B cell (primary cell): ENCODE measurements around the gene SH3BP2. TPM values are rescaled to one million over a fixed set of nuclear protein-coding genes. Genes with fewer than 3 reads are reported as not detected.

Experiments
- ATAC-seq: fragments of 200-7000 bp; cut with Tn5 transposase; one replicate; pipeline ENCODE4 v1.10.0; 2021; ENCODE audit warnings: low read depth, mild to moderate bottlenecking, moderate number of reproducible peaks, moderate library complexity
- CTCF ChIA-PET: fragments of 350-600 bp; sonication (Branson Sonifier 250); formaldehyde crosslinking; loops from one replicate; lab custom pipeline; 2021; ENCODE audit warnings: antibody characterized with exemption, inconsistent platforms; lab: Charles Lee
- POLR2A ChIA-PET: fragments of 350-600 bp; sonication (Branson Sonifier 250); formaldehyde crosslinking; loops from one replicate; lab custom pipeline; 2021; ENCODE audit warnings: antibody characterized with exemption; lab: Charles Lee
- DNase-seq: peaks from one replicate; pipeline ENCODE4 v3.0.0; 2013
- H2AFZ ChIP-seq: 2 replicates; pipeline ENCODE4 v1.6.1; 2012; ENCODE audit warnings: mild to moderate bottlenecking, low read depth, low read length; ENCODE audit not compliant: insufficient read depth, poor library complexity, severe bottlenecking
- H3K27ac ChIP-seq, 2 donors: 1 replicate in 1 of 2; 2 replicates in 1 of 2; pipeline ENCODE4 v1.5.1; 2012 to 2013; ENCODE audit warnings: low read length in 2 of 2, mild to moderate bottlenecking in 2 of 2, moderate library complexity in 1 of 2
- H3K27me3 ChIP-seq, 4 experiments: fragments of 200-600 bp in 1 of 4; sonication (generic) in 1 of 4; replicated peaks in 1 of 4; 1 replicate in 2 of 4; 2 replicates in 2 of 4; pipeline versions ENCODE4 v1.6.1 to v1.7.0; 2013 to 2016; ENCODE audit warnings: low read length in 3 of 4, mild to moderate bottlenecking in 2 of 4, mixed read lengths in 1 of 4, moderate library complexity in 1 of 4; ENCODE audit not compliant: insufficient read depth in 4 of 4, control insufficient read depth in 3 of 4; ENCODE audit errors: control extremely low read depth in 1 of 4
- H3K36me3 ChIP-seq, 2 experiments: replicated peaks in 1 of 2; 1 replicate in 1 of 2; 2 replicates in 1 of 2; pipeline versions ENCODE4 v1.6.1 to v1.7.1; 2013; ENCODE audit warnings: low read length in 1 of 2; ENCODE audit not compliant: insufficient read depth in 2 of 2, control insufficient read depth in 1 of 2; ENCODE audit errors: control extremely low read depth in 1 of 2, extremely low read depth in 1 of 2
- H3K4me1 ChIP-seq, 2 donors: fragments of 200-600 bp in 1 of 2; sonication (generic) in 1 of 2; 1 replicate in 1 of 2; 2 replicates in 1 of 2; pipeline versions ENCODE4 v1.5.1 to v1.6.1; 2013 to 2017; ENCODE audit warnings: low read length in 2 of 2; ENCODE audit not compliant: control insufficient read depth in 2 of 2, insufficient read depth in 2 of 2
- H3K4me2 ChIP-seq: replicated peaks from 2 replicates; pipeline ENCODE3; 2012; ENCODE audit warnings: mild to moderate bottlenecking, low read depth, low read length; ENCODE audit not compliant: poor library complexity, severe bottlenecking
- H3K4me3 ChIP-seq, 5 experiments: fragments of 200-600 bp in 1 of 5; sonication (generic) in 1 of 5; 1 replicate in 3 of 5; 2 replicates in 2 of 5; pipeline versions ENCODE4 v1.5.1 to v1.7.0; 2011 to 2016; ENCODE audit warnings: low read length in 4 of 5, mild to moderate bottlenecking in 4 of 5, low read depth in 2 of 5, control low read depth in 1 of 5, moderate library complexity in 1 of 5; ENCODE audit not compliant: insufficient read depth in 1 of 5; ENCODE audit errors: control extremely low read depth in 1 of 5, extremely low read depth in 1 of 5
- H3K79me2 ChIP-seq: fragments of 200-600 bp; sonication (generic); one replicate; pipeline ENCODE4 v1.6.0; 2016; ENCODE audit warnings: low read length; ENCODE audit not compliant: control insufficient read depth, insufficient read depth
- H3K9ac ChIP-seq: fragments of 200-600 bp; sonication (generic); 2 replicates; pipeline ENCODE4 v1.6.1; 2017; ENCODE audit warnings: mild to moderate bottlenecking, low read length, moderate library complexity
- H3K9me3 ChIP-seq, 3 donors: one replicate each; pipeline versions ENCODE4 v1.6.1 to v1.7.1; 2013; ENCODE audit warnings: low read length in 2 of 3; ENCODE audit not compliant: control insufficient read depth in 2 of 3, insufficient read depth in 1 of 3; ENCODE audit errors: control extremely low read depth in 1 of 3
- H4K20me1 ChIP-seq: 2 replicates; pipeline ENCODE4 v1.6.0; 2012; ENCODE audit warnings: mild to moderate bottlenecking, low read length; ENCODE audit not compliant: insufficient read depth, control insufficient read depth, poor library complexity, severe bottlenecking
- H3K27ac Mint-ChIP-seq: one replicate; pipeline ENCODE4 v1.8.0; 2021; ENCODE audit warnings: mixed read lengths
- H3K27me3 Mint-ChIP-seq: one replicate; pipeline ENCODE4 v1.8.0; 2021; ENCODE audit warnings: mixed read lengths
- H3K4me1 Mint-ChIP-seq: one replicate; pipeline ENCODE4 v1.8.0; 2021; ENCODE audit warnings: mixed read lengths
- H3K4me3 Mint-ChIP-seq: one replicate; pipeline ENCODE4 v1.8.0; 2021; ENCODE audit warnings: mixed read lengths
- H3K9me3 Mint-ChIP-seq: one replicate; pipeline ENCODE4 v1.8.0; 2022; ENCODE audit warnings: mixed read lengths; ENCODE audit not compliant: insufficient read depth
- EZH2 ChIP-seq: IDR thresholded peaks from 2 replicates; pipeline ENCODE4 v1.6.1; 2012; ENCODE audit warnings: borderline replicate concordance, low read depth, mild to moderate bottlenecking, moderate library complexity, low read length; ENCODE audit not compliant: insufficient read depth, poor library complexity, severe bottlenecking
- WGBS: methylation state at CpG from one replicate; pipeline ENCODE4 v1.1.5; 2013; ENCODE audit warnings: missing lambda C conversion rate; ENCODE audit not compliant: insufficient coverage; 5-methylcytosine and 5-hydroxymethylcytosine counted together
- intact Hi-C: fragments of 100-400 bp; cut with micrococcal nuclease; formaldehyde crosslinking; loops from one replicate; pipeline ENCODE4 v1.10.0; 2022
- polyA plus RNA-seq: library from polyadenylated mRNA; depleted of rRNA; stranded (reverse); fragments of >200 nt; gene quantifications from 2 replicates; pipeline ENCODE4 v1.2.3, GENCODE V29; 2012
- total RNA-seq, 2 donors: library from RNA; stranded (reverse); fragments of 120-200 nt in 1 of 2; gene quantifications; 1 replicate in 1 of 2; 2 replicates in 1 of 2; pipeline versions ENCODE4 v1.2.3 to v1.2.4, GENCODE V29; 2013 to 2022
- TF ChIP-seq, protein P1 (sequence below): fragments of 200-600 bp; IDR thresholded peaks from one replicate; pipeline ENCODE4 v1.8.0; 2022; ENCODE audit warnings: antibody characterized with exemption, mild to moderate bottlenecking

Gene SH3BP2
- total and polyA plus RNA-seq, 2 donors (not counting 1 experiment from before 2014, with no cell fraction given), result 30.8 to 219 TPM

GRCh38 chr4:2799971-2800690 is 7.2 kb downstream of the SH3BP2 start:
- H3K79me2 ChIP-seq, result peaks cover 81% of the 10 kb centered on the region
- Mint-ChIP-seq H3K27ac (peak overlapping the region; percentile 90), H3K27me3 (no peaks in the 10 kb centered on the region), H3K9me3 (no peaks in the 10 kb centered on the region), H3K4me1 (peaks cover 70% of the 10 kb centered on the region), H3K4me3 (peak overlapping the region; percentile 78)
- ChIA-PET CTCF (interaction anchor here (1.2 kb wide), 2 partner anchors 34 to 35 kb away, joined by 3 to 5 read pairs; no protein-coding TSS in a partner anchor), POLR2A (interaction anchor here (0.5 to 2.7 kb wide), 6 partner anchors 11 to 120 kb away, joined by 3 to 18 read pairs (median 7); no protein-coding TSS in a partner anchor)
- H3K27me3 ChIP-seq, result no peaks in the 10 kb centered on the region
- peaks cover 0 to 10% of the 10 kb centered on the region in 2 experiments for H3K36me3 ChIP-seq
- 81% methylated on average over 21 of the region's 23 CpGs for WGBS
- peak overlapping the region; percentile 76 to 83 for H3K27ac ChIP-seq
- peak overlapping the region; percentile 63 for H3K9ac ChIP-seq
- peaks cover 75 to 95% of the 10 kb centered on the region in 2 donors for H3K4me1 ChIP-seq
- peak overlapping the region; percentile 86 for H3K4me2 ChIP-seq
- peak overlapping the region; percentile 46 to 67 (median 59) for H3K4me3 ChIP-seq
- H2AFZ ChIP-seq, result no peak overlapping the region
- H4K20me1 ChIP-seq, result peaks cover 9% of the 10 kb centered on the region
- peak; percentile 12 for DNase-seq
- H3K9me3 ChIP-seq, result no peaks in the 10 kb centered on the region
- TF ChIP-seq, protein P1, sequence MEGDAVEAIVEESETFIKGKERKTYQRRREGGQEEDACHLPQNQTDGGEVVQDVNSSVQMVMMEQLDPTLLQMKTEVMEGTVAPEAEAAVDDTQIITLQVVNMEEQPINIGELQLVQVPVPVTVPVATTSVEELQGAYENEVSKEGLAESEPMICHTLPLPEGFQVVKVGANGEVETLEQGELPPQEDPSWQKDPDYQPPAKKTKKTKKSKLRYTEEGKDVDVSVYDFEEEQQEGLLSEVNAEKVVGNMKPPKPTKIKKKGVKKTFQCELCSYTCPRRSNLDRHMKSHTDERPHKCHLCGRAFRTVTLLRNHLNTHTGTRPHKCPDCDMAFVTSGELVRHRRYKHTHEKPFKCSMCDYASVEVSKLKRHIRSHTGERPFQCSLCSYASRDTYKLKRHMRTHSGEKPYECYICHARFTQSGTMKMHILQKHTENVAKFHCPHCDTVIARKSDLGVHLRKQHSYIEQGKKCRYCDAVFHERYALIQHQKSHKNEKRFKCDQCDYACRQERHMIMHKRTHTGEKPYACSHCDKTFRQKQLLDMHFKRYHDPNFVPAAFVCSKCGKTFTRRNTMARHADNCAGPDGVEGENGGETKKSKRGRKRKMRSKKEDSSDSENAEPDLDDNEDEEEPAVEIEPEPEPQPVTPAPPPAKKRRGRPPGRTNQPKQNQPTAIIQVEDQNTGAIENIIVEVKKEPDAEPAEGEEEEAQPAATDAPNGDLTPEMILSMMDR, result no peak
- TF ChIP-seq EZH2, result no peak
- no peak for ATAC-seq
- intact Hi-C loops, result loop anchor here (2.0 kb wide), 2 partner anchors 13 to 35 kb away; no protein-coding TSS in a partner anchor
